Activated CD4-positive, CD25-positive, alpha-beta regulatory T cell treated with anti-CD3 and anti-CD28 coated beads, Interleukin-2, amount 50 U/mL, for 72 hours (primary cell): ENCODE results near the gene TCERG1L.

Source experiments
- DNase-seq: peaks from one replicate; pipeline ENCODE4 v3.0.0; 2021

Gene TCERG1L

GRCh38 chr10:131204406-131205152 is 106.9 kb downstream of the TCERG1L start:
- no peak for DNase-seq

- no peak for DNase-seq
Observed at GRCh38 chr10:131203456-131204357, 107.8 kb downstream of the TCERG1L start.

- DNase-seq = no peak
Observed at GRCh38 chr10:131202990-131203389, 108.5 kb downstream of the TCERG1L start.

GRCh38 chr10:131201741-131202515 is 109.6 kb downstream of the TCERG1L start:
- DNase-seq = no peak

GRCh38 chr10:131200856-131201470 is 110.6 kb downstream of the TCERG1L start:
- DNase-seq = no peak

- no peak for DNase-seq
Observed at GRCh38 chr10:131199646-131200045, 111.9 kb downstream of the TCERG1L start.

- DNase-seq = no peak
Observed at GRCh38 chr10:131198843-131199242, 112.7 kb downstream of the TCERG1L start.

GRCh38 chr10:131198401-131198800 is 113.1 kb downstream of the TCERG1L start:
- DNase-seq = no peak

GRCh38 chr10:131196176-131196885 is 115.2 kb downstream of the TCERG1L start:
- DNase-seq = no peak

GRCh38 chr10:131195558-131196159 is 115.9 kb downstream of the TCERG1L start:
- DNase-seq = no peak

- no peak for DNase-seq
Observed at GRCh38 chr10:131195116-131195515, 116.4 kb downstream of the TCERG1L start.

- no peak for DNase-seq
Observed at GRCh38 chr10:131193923-131194322, 117.6 kb downstream of the TCERG1L start.

GRCh38 chr10:131188494-131188893 is 123.0 kb downstream of the TCERG1L start:
- DNase-seq = no peak

- no peak for DNase-seq
Observed at GRCh38 chr10:131187926-131188325, 123.6 kb downstream of the TCERG1L start.

- DNase-seq = no peak
Observed at GRCh38 chr10:131187274-131187673, 124.2 kb downstream of the TCERG1L start.

GRCh38 chr10:131186547-131187253 is 124.8 kb downstream of the TCERG1L start:
- no peak for DNase-seq

- DNase-seq = no peak
Observed at GRCh38 chr10:131184503-131184902, 127.0 kb downstream of the TCERG1L start.

GRCh38 chr10:131183546-131184045 is 127.9 kb downstream of the TCERG1L start:
- DNase-seq = no peak

- no peak for DNase-seq
Observed at GRCh38 chr10:131181456-131181855, 130.1 kb downstream of the TCERG1L start.

GRCh38 chr10:131180740-131181415 is 130.6 kb downstream of the TCERG1L start:
- no peak for DNase-seq
